Natural killer cell (primary cell): ENCODE data around the gene PLXNA4. TPM values are rescaled to one million over a fixed set of nuclear protein-coding genes. Genes with fewer than 3 reads are reported as not detected.

Experiments used
- ATAC-seq, 3 donors: fragments of 150-1000 bp in 2 of 3; fragments of 200-7000 bp in 1 of 3; cut with Tn5 transposase; 1 replicate in 1 of 3; 2 replicates in 2 of 3; pipeline ENCODE4 v1.10.0; 2021; ENCODE audit warnings: mild to moderate bottlenecking in 2 of 3, moderate library complexity in 2 of 3
- DNase-seq, 2 donors: peaks; one replicate each; pipeline versions ENCODE4 v3.0.0 to v3.0.0-alpha.2; 2013 to 2021; ENCODE audit warnings: mixed read lengths in 1 of 2
- H3K27ac ChIP-seq: one replicate; pipeline ENCODE4 v1.5.1; 2013; ENCODE audit warnings: mild to moderate bottlenecking, low read length
- H3K27me3 ChIP-seq: one replicate; pipeline ENCODE4 v1.6.1; 2013; ENCODE audit warnings: low read length; ENCODE audit not compliant: control insufficient read depth, insufficient read depth
- H3K36me3 ChIP-seq: one replicate; pipeline ENCODE4 v1.6.1; 2013; ENCODE audit warnings: low read length; ENCODE audit not compliant: control insufficient read depth, insufficient read depth
- H3K4me1 ChIP-seq: one replicate; pipeline ENCODE4 v1.6.1; 2013; ENCODE audit warnings: low read length; ENCODE audit not compliant: control insufficient read depth, insufficient read depth
- H3K4me3 ChIP-seq: one replicate; pipeline ENCODE4 v1.5.1; 2013; ENCODE audit warnings: low read length
- H3K9me3 ChIP-seq: one replicate; pipeline ENCODE4 v1.6.1; 2013; ENCODE audit warnings: low read length; ENCODE audit not compliant: control insufficient read depth, insufficient read depth
- H3K27ac Mint-ChIP-seq, 2 donors: one replicate each; pipeline ENCODE4 v1.8.0; 2022; ENCODE audit warnings: mild to moderate bottlenecking in 2 of 2, mixed read lengths in 2 of 2, moderate library complexity in 1 of 2
- H3K27me3 Mint-ChIP-seq, 2 donors: one replicate each; pipeline ENCODE4 v1.8.0; 2022; ENCODE audit warnings: low read depth in 2 of 2, mixed read lengths in 2 of 2
- H3K36me3 Mint-ChIP-seq: one replicate; pipeline ENCODE4 v1.8.0; 2022; ENCODE audit warnings: mixed read lengths
- H3K4me1 Mint-ChIP-seq, 2 donors: one replicate each; pipeline ENCODE4 v1.8.0; 2022; ENCODE audit warnings: mixed read lengths in 2 of 2
- H3K4me3 Mint-ChIP-seq: one replicate; pipeline ENCODE4 v1.8.0; 2022; ENCODE audit warnings: mild to moderate bottlenecking, moderate library complexity, mixed read lengths
- H3K9me3 Mint-ChIP-seq, 2 donors: one replicate each; pipeline ENCODE4 v1.8.0; 2022; ENCODE audit warnings: mixed read lengths in 2 of 2
- CTCF ChIP-seq: fragments of 200-600 bp; IDR thresholded peaks from one replicate; pipeline ENCODE4 v1.8.0; 2022; ENCODE audit warnings: antibody characterized with exemption
- WGBS: methylation state at CpG from one replicate; pipeline ENCODE4 v1.1.7; 2013; ENCODE audit warnings: missing lambda C conversion rate; ENCODE audit not compliant: insufficient coverage; 5-methylcytosine and 5-hydroxymethylcytosine counted together
- intact Hi-C: fragments of 100-400 bp; cut with micrococcal nuclease; formaldehyde crosslinking; loops from one replicate; pipeline ENCODE4 v1.14.2; 2022
- total RNA-seq, 4 donors: library from RNA; stranded (reverse); fragments of 120-200 nt in 1 of 4; gene quantifications; one replicate each; pipeline versions ENCODE4 v1.2.3 to v1.2.4, GENCODE V29; 2013 to 2022

PLXNA4 gene
- total RNA-seq, 3 donors from 2014 or later (not counting 1 experiment from before 2014, with no cell fraction given), result 5.1 to 15.3 (median 10.9) TPM

- no peak overlapping the region for H3K27ac ChIP-seq
- intact Hi-C loops, result no loop called here
- WGBS, result 100% methylated on average over 1 of the region's 2 CpGs
- H3K4me3 Mint-ChIP-seq, result no peak overlapping the region
- no peak overlapping the region for H3K4me3 ChIP-seq
- peaks cover 8 to 24% of the 10 kb centered on the region in 2 donors for H3K27me3 Mint-ChIP-seq
- H3K27me3 ChIP-seq, result no peaks in the 10 kb centered on the region
- no peaks in the 10 kb centered on the region for H3K4me1 ChIP-seq
- H3K9me3 Mint-ChIP-seq, result no peaks in the 10 kb centered on the region
- H3K9me3 ChIP-seq, result no peaks in the 10 kb centered on the region
- no peaks in the 10 kb centered on the region for H3K36me3 Mint-ChIP-seq
- no peak for ATAC-seq
- H3K27ac Mint-ChIP-seq, result no peak overlapping the region
- no peaks in the 10 kb centered on the region for H3K4me1 Mint-ChIP-seq
- no peaks in the 10 kb centered on the region for H3K36me3 ChIP-seq
- TF ChIP-seq CTCF, result no peak
- no peak for DNase-seq
These were observed 460.5 kb downstream of the PLXNA4 start for GRCh38 chr7:132115758-132116157.

- ATAC-seq, result no peak
These were observed 461.2 kb downstream of the PLXNA4 start for GRCh38 chr7:132115028-132115427.

GRCh38 chr7:132114411-132114810 lies 461.9 kb downstream of the PLXNA4 start:
- Mint-ChIP-seq H3K4me3 (no peak overlapping the region), H3K9me3 (no peaks in the 10 kb centered on the region), H3K27me3 (peaks cover 6 to 33% of the 10 kb centered on the region in 2 donors), H3K27ac (no peak overlapping the region), H3K4me1 (no peaks in the 10 kb centered on the region), H3K36me3 (no peaks in the 10 kb centered on the region)
- no peaks in the 10 kb centered on the region for H3K9me3 ChIP-seq
- intact Hi-C loops, result no loop called here
- no peaks in the 10 kb centered on the region for H3K4me1 ChIP-seq
- H3K36me3 ChIP-seq, result no peaks in the 10 kb centered on the region
- H3K27me3 ChIP-seq, result no peaks in the 10 kb centered on the region
- no peak for ATAC-seq
- WGBS, result 82% methylated on average over 9 of the region's 9 CpGs
- H3K27ac ChIP-seq, result no peak overlapping the region
- no peak for TF ChIP-seq CTCF
- no peak overlapping the region for H3K4me3 ChIP-seq
- DNase-seq, result no peak

More at GRCh38 chr7:132115028-132115427, 461.2 kb downstream of the PLXNA4 start:
- intact Hi-C loops, result no loop called here
- Histone ChIP-seq H3K4me3 (no peak overlapping the region), H3K27me3 (no peaks in the 10 kb centered on the region), H3K27ac (no peak overlapping the region), H3K36me3 (no peaks in the 10 kb centered on the region), H3K9me3 (no peaks in the 10 kb centered on the region), H3K4me1 (no peaks in the 10 kb centered on the region)
- no peaks in the 10 kb centered on the region for H3K36me3 Mint-ChIP-seq
- TF ChIP-seq CTCF, result no peak
- no peak overlapping the region for H3K27ac Mint-ChIP-seq
- H3K9me3 Mint-ChIP-seq, result no peaks in the 10 kb centered on the region
- H3K27me3 Mint-ChIP-seq, result peaks cover 8 to 31% of the 10 kb centered on the region in 2 donors
- H3K4me3 Mint-ChIP-seq, result no peak overlapping the region
- WGBS, result 94% methylated on average over 4 of the region's 4 CpGs
- DNase-seq, result no peak
- no peaks in the 10 kb centered on the region for H3K4me1 Mint-ChIP-seq
